Stimulated activated CD4-positive, alpha-beta T cell treated with anti-CD3 and anti-CD28 coated beads, Interleukin-4, amount 100 ng/mL, for 4 hours (primary cell): Measurements from ENCODE around the gene SLC25A26.

ENCODE experiments used
- DNase-seq, 2 experiments: peaks; one replicate each; pipeline ENCODE4 v3.0.0-alpha.2; 2020

SLC25A26 gene

DNA sequence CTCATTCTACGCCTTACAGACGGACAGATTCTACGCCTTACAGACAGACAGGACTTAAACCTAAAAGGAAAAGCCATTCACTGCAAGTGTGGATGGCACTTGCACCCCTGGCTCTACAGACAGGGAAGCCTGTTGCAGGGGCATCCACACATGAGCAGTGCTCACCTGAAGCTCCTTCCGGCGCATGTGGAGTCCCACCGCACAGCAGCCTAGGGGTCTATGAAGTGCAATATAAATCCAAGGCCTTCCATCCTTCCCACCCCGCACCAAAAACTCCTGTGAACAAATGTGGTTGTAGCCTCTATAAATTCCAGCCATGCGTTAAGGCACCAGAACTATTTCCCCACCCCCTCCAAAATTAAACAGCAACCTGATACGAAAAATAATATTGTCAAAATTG, 158.8 kb downstream of the SLC25A26 start:
- no peak for DNase-seq

- no peak for DNase-seq
These were observed 159.6 kb downstream of the SLC25A26 start for GRCh38 chr3:66380200-66380932.

GRCh38 chr3:66381626-66382025, 160.8 kb downstream of the SLC25A26 start:
- DNase-seq: no peak

DNA sequence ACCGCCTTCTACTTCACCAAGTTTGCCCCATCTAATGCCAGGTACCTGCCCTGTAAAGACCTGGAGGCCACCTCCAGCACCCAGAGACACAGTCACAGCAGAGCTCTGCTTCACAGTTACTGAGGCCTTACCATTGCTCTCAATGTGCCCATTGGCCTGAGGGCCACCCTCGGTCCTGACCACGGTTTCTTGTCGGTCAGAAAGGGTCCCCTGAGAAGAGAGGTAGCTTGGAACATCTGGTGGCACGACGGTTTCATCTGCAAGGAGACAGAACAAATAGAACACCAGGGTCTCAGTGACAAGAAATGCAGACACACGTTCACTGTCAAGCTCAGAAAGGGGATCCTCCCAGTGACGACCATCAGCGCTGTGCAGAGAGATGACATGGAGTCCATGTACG, 161.3 kb downstream of the SLC25A26 start:
- DNase-seq: no peak

DNA sequence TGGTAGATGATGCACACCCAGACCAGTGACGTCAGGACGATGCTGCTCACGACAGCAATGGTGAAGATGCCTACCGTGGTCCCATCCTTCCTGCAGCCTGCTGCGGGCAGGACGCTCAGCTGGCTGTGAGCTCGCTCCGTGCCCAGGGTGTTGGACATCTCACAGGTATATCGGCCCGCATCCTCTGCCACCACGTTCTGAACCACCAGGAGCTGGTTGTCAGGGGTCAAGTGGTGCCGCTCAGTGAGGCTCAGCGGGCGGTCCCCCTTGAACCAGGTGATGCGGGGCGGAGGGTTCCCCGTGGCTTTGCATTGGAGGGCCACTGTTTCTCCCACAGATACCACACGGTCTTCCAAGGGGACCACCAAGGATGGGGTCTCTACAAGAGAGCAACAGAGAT, 162.2 kb downstream of the SLC25A26 start:
- DNase-seq: no peak

- no peak for DNase-seq
These were observed 163.4 kb downstream of the SLC25A26 start for GRCh38 chr3:66383998-66384745.

GRCh38 chr3:66385066-66385465, 164.3 kb downstream of the SLC25A26 start:
- no peak for DNase-seq

DNA sequence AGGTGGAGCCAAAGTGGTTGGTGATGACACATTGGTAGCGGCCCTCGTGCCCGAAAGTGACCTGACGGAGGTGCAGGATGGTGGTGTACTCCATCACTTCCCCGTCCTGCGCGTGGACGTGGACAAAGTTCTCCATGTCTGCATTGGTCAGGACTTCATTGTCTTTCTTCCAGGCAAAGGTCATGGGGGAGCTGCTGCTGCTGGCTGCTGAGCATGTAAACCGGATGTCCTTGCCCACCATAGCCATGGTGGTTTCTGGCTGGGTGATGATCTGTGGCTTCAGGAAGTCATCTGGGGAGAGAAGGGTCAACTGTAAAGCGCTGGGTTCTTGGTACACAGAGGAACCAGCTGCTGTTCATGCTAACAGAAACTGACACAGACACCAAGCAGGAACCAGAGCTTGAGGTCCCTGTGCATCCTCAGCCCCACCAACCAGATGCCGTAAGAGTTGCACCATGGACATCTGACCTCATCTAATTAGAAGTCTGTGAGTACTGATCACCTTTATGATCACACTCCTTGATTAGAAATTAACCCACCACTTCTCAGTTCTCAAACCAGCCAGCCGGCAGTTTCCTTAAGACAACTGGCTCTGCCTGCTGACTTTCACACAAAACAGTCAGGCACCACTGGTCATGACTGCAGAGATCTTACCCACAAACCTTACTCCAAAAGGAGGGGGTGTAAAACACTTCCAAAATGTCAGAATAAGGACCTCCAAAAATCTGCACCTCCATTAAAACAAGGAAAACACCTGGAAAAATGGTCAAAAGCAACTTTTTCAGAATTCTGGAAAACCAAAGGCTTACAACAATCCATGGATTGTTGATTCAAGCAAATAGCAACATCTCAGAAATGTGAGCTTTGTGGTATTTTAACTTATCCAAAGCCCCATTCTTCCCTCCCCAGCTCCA, 165.5 kb downstream of the SLC25A26 start:
- DNase-seq: no peak

- DNase-seq: no peak
These were observed 166.3 kb downstream of the SLC25A26 start for GRCh38 chr3:66386925-66387650.

GRCh38 chr3:66390013-66390412, 169.2 kb downstream of the SLC25A26 start:
- no peak for DNase-seq

GRCh38 chr3:66392512-66392911, 171.7 kb downstream of the SLC25A26 start:
- DNase-seq: no peak

GRCh38 chr3:66392966-66393332, 172.1 kb downstream of the SLC25A26 start:
- no peak for DNase-seq

DNA sequence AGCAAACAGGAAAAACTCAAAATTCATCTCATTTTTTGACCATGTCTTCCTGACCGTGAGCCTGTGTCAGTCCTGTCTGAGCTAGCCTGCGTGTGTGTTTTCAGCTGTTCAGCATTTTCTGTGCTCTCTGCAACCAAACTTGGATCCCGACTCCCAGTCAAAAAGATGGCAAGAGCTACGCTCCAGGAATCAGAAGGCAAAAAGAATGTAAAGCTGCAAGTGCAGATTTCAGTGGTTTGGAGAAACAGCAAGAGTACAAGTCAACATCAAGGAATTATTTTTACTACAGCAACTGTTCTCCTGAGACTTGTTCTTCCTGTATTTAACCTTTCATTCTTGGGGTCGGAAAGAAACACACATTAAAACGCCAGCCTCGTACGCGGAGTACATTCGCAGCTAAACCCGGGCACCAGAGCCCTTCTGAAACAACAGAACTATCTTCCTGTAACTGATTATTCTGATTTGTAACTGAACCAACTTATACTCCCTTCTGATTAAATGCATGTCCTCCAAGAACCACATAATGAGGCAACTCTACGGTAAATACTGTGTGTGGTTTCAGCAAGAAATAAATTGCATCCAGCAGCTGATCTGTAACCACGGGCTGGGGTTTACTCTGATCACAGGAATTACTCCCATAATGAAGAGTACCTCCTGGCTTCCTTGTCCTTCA, 172.7 kb downstream of the SLC25A26 start:
- DNase-seq: no peak

- peak; percentile 25 to 37 for DNase-seq
These were observed 173.4 kb downstream of the SLC25A26 start for GRCh38 chr3:66394019-66394752.

- no peak for DNase-seq
These were observed 174.0 kb downstream of the SLC25A26 start for GRCh38 chr3:66394753-66395249.

- DNase-seq: no peak
These were observed 174.8 kb downstream of the SLC25A26 start for GRCh38 chr3:66395635-66396034.

- DNase-seq: no peak
These were observed 175.5 kb downstream of the SLC25A26 start for GRCh38 chr3:66396161-66396760.

- no peak for DNase-seq
These were observed 176.1 kb downstream of the SLC25A26 start for GRCh38 chr3:66396888-66397287.

- DNase-seq: no peak
These were observed 176.9 kb downstream of the SLC25A26 start for GRCh38 chr3:66397745-66398144.

DNA sequence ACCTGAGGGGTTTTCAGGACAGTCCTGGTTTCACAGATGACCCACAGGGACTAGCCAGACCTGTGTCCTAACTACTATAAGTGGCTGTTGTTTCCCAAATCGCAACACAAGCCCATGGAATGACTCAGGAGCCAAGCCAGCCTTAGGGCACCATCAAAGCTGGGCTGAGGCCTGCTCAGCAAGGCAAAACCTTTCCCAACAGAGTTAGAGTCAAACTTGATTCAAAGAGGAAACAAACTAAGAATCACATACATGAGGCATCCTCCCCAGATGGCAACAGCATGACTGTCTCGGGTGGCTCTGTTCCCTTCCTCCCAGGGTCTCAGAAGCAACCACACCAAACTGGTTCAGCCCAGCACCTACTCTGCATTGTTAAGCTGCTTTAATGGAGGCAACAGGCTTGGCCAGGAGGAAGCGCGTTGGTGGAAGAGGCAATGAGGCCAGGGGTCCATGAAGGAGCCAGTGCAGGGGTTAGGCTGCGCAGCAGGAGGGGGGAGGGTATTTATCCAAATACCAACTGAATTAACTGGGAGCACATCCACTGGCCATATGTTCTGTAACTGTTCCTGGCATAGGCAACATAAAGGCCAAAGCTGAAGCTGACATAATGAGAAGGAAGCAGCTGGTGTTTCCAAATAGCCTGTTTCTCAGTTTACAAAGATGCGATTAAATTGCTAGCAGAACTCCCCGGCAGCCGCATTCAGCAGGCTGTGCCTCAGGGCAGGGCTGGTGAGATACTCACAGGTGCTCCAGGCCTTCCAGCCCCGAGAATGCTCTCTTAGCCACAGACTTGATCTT, 177.6 kb downstream of the SLC25A26 start:
- no peak for DNase-seq
